Naive thymus-derived CD4-positive, alpha-beta T cell (primary cell): ENCODE results near the gene PLCG2. TPM values are rescaled to one million over a fixed set of nuclear protein-coding genes. Genes with fewer than 3 reads are reported as not detected.

Experiments used
- ATAC-seq: fragments of 150-1000 bp; cut with Tn5 transposase; 2 replicates; pipeline ENCODE4 v1.10.0; 2021; ENCODE audit warnings: mild to moderate bottlenecking, moderate library complexity
- CTCF ChIA-PET: fragments of 350-600 bp; sonication (Branson Sonifier 250); formaldehyde crosslinking; loops from one replicate; lab custom pipeline; 2021; ENCODE audit warnings: antibody characterized with exemption; lab: Charles Lee
- POLR2A ChIA-PET: fragments of 350-600 bp; sonication (Branson Sonifier 250); formaldehyde crosslinking; loops from one replicate; lab custom pipeline; 2021; ENCODE audit warnings: antibody characterized with exemption, inconsistent platforms; lab: Charles Lee
- DNase-seq, 9 donors: peaks; one replicate each; pipeline versions ENCODE4 v3.0.0 to v3.0.0-alpha.2; 2020 to 2022; ENCODE audit warnings: mixed read lengths in 1 of 9
- H3K27ac ChIP-seq: one replicate; pipeline ENCODE4 v1.7.0; 2013; ENCODE audit warnings: mild to moderate bottlenecking, low read depth, low read length, moderate library complexity
- H3K27me3 ChIP-seq, 2 donors: one replicate each; pipeline ENCODE4 v1.7.0; 2013; ENCODE audit warnings: low read length in 2 of 2, mild to moderate bottlenecking in 2 of 2, moderate library complexity in 2 of 2; ENCODE audit not compliant: control insufficient read depth in 2 of 2, insufficient read depth in 2 of 2
- H3K36me3 ChIP-seq, 3 experiments: 1 replicate in 2 of 3; 2 replicates in 1 of 3; pipeline ENCODE4 v1.7.0; 2013; ENCODE audit warnings: low read length in 3 of 3, mild to moderate bottlenecking in 3 of 3, moderate library complexity in 1 of 3; ENCODE audit not compliant: insufficient read depth in 3 of 3, control insufficient read depth in 2 of 3
- H3K4me1 ChIP-seq, 2 donors: one replicate each; pipeline ENCODE4 v1.7.0; 2013; ENCODE audit warnings: low read length in 2 of 2, mild to moderate bottlenecking in 2 of 2, moderate library complexity in 1 of 2; ENCODE audit not compliant: control insufficient read depth in 2 of 2, insufficient read depth in 2 of 2
- H3K4me3 ChIP-seq: 2 replicates; pipeline ENCODE4 v1.7.0; 2013; ENCODE audit warnings: mild to moderate bottlenecking, low read length
- H3K9me3 ChIP-seq, 3 experiments: 1 replicate in 2 of 3; 2 replicates in 1 of 3; pipeline ENCODE4 v1.7.0; 2013; ENCODE audit warnings: low read length in 3 of 3; ENCODE audit not compliant: control insufficient read depth in 2 of 3
- H3K27ac Mint-ChIP-seq, 9 donors: one replicate each; pipeline ENCODE4 v1.8.0; 2020 to 2022; ENCODE audit warnings: mixed read lengths in 9 of 9, mild to moderate bottlenecking in 8 of 9, moderate library complexity in 5 of 9, inconsistent platforms in 2 of 9
- H3K27me3 Mint-ChIP-seq, 5 donors: one replicate each; pipeline ENCODE4 v1.8.0; 2021 to 2022; ENCODE audit warnings: mixed read lengths in 5 of 5, mild to moderate bottlenecking in 1 of 5
- H3K36me3 Mint-ChIP-seq, 5 donors: one replicate each; pipeline ENCODE4 v1.8.0; 2020 to 2022; ENCODE audit warnings: mixed read lengths in 5 of 5, mild to moderate bottlenecking in 3 of 5, inconsistent platforms in 1 of 5
- H3K4me1 Mint-ChIP-seq, 7 donors: one replicate each; pipeline ENCODE4 v1.8.0; 2020 to 2022; ENCODE audit warnings: mixed read lengths in 7 of 7, mild to moderate bottlenecking in 3 of 7, inconsistent platforms in 1 of 7
- H3K4me3 Mint-ChIP-seq, 10 donors: one replicate each; pipeline ENCODE4 v1.8.0; 2020 to 2022; ENCODE audit warnings: mild to moderate bottlenecking in 10 of 10, mixed read lengths in 10 of 10, moderate library complexity in 6 of 10, inconsistent platforms in 2 of 10
- H3K9me3 Mint-ChIP-seq, 11 donors: one replicate each; pipeline ENCODE4 v1.8.0; 2020 to 2022; ENCODE audit warnings: mixed read lengths in 11 of 11, mild to moderate bottlenecking in 4 of 11, inconsistent platforms in 1 of 11, moderate library complexity in 1 of 11
- intact Hi-C, 2 donors: fragments of 100-400 bp; cut with micrococcal nuclease; formaldehyde crosslinking; loops; one replicate each; pipeline ENCODE4 v1.15.1; 2023
- polyA plus RNA-seq, 2 donors: library from polyadenylated mRNA; unstranded; fragments of 300-500 nt; fragmentation: Illumina TruSeq; gene quantifications; one replicate each; pipeline ENCODE4 v1.2.3, GENCODE V29; 2021
- total RNA-seq, 6 experiments: library from RNA in 5 of 6; stranded (reverse) in 5 of 6; gene quantifications; 1 replicate in 5 of 6; 2 replicates in 1 of 6; pipeline ENCODE4 v1.2.3 and lab custom pipeline; 2021 to 2026

PLCG2 gene
- total and polyA plus RNA-seq, 7 experiments from 2014 or later, result 0.07 to 85.8 (median 1.5) TPM

DNA sequence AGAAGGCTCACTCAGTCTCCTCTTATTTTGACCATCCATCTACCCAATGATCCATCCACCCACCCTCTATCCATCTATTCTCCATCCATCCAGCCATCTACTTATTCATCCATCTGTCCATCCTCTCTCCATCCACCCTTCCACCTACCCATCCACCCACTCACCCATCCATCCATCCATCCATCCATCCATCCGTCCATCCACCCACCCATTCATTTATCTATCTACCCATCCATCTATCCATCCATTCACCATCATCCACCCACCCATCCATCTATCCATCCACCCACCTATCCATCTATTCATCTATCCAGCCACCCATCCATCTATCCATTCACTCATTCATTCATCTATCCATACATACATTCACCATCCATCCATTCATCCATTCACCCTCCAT, 45.8 kb upstream of the PLCG2 start:
- intact Hi-C loops, result loop anchor here in 1 of 2 donors (10.0 kb wide), 1 partner anchor 728 kb away; the partner anchor contains the start of genes CENPN and CMC2
- Histone ChIP-seq H3K4me3 (no peak overlapping the region), H3K9me3 (no peaks in the 10 kb centered on the region), H3K4me1 (peaks cover 3 to 11% of the 10 kb centered on the region in 2 donors), H3K36me3 (no peaks in the 10 kb centered on the region), H3K27ac (no peak overlapping the region), H3K27me3 (no peaks in the 10 kb centered on the region)
- Mint-ChIP-seq H3K27ac (peak overlapping the region in 1 of 9 donors; percentile 5), H3K9me3 (no peaks in the 10 kb centered on the region), H3K36me3 (no peaks in the 10 kb centered on the region), H3K27me3 (peaks cover 0 to 6% (median 0%) of the 10 kb centered on the region in 5 donors), H3K4me1 (peaks cover 13 to 30% (median 22%) of the 10 kb centered on the region in 7 donors), H3K4me3 (peak overlapping the region in 1 of 10 donors; percentile 20)
- CTCF ChIA-PET, result no interaction called here
- ATAC-seq (no peak), DNase-seq (no peak)
- POLR2A ChIA-PET, result no interaction called here

GRCh38 chr16:81734632-81735434, 44.3 kb upstream of the PLCG2 start:
- Histone ChIP-seq H3K27ac (no peak overlapping the region), H3K4me3 (no peak overlapping the region), H3K27me3 (no peaks in the 10 kb centered on the region), H3K36me3 (no peaks in the 10 kb centered on the region), H3K9me3 (no peaks in the 10 kb centered on the region), H3K4me1 (peaks cover 3 to 11% of the 10 kb centered on the region in 2 donors)
- DNase-seq (no peak), ATAC-seq (no peak)
- Mint-ChIP-seq H3K36me3 (no peaks in the 10 kb centered on the region), H3K4me3 (no peak overlapping the region), H3K27me3 (peaks cover 0 to 2% (median 0%) of the 10 kb centered on the region in 5 donors), H3K4me1 (peaks cover 10 to 20% (median 17%) of the 10 kb centered on the region in 7 donors), H3K9me3 (no peaks in the 10 kb centered on the region), H3K27ac (no peak overlapping the region)
- POLR2A ChIA-PET, result interaction anchor here (0.8 to 1.4 kb wide), 2 partner anchors 9 to 728 kb away, joined by 3 read pairs; partner anchors contain the start of genes CENPN and CMC2
- CTCF ChIA-PET, result interaction anchor here (0.6 to 2.7 kb wide), 6 partner anchors 10 to 530 kb away, joined by 3 to 15 read pairs (median 4); no protein-coding TSS in a partner anchor
- intact Hi-C loops, result loop anchor here (5.0 to 10.0 kb wide), 4 partner anchors 333 to 813 kb away; partner anchors contain the start of genes ATMIN (in 1 of the 2), CENPN (in 1 of the 2) and CMC2 (in 1 of the 2)

DNA sequence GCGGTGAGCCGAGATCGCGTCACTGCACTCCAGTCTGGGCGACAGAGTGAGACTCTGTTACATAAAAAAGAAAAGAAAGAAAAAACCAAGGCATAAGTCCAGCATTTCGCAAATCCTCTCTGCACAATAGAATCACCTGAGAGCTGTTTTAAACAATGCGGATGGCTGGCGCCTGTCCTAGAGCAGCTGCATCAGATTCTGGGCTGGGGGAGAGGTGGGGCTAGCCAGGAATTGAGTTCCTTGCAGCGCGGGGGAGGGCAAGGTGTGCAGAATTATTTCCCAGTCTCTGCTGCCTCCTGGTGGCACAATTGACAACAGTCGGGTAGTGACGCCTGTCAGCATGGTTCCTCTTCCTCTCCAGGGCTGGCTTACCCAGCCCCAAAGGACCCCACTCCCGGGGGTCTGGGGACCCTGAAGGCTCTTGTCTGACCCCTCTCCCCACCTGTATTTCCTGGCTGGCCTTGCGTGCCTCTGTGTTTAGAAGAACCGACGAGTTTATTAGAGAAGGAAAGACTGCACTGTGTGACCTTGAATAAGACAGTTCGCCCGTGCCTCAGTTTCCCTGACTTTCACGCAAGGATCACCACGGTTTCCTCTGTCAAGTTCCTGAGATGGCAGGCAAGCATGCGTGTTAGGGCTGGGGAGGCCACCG, 41.1 kb upstream of the PLCG2 start:
- no peaks in the 10 kb centered on the region for H3K9me3 ChIP-seq
- no peak overlapping the region for H3K27ac ChIP-seq
- H3K27ac Mint-ChIP-seq, result peak overlapping the region in 6 of 9 donors; percentile 34 to 75 (median 42)
- intact Hi-C loops, result loop anchor here (1.0 to 10.0 kb wide), 14 partner anchors 15 to 816 kb away; partner anchors contain the start of genes ATMIN (in 2 of the 2), C16orf46 (in 1 of the 2), CENPN (in 1 of the 2) and CMC2 (in 1 of the 2)
- ChIA-PET CTCF (interaction anchor here (0.6 to 2.3 kb wide), 8 partner anchors 9 to 476 kb away, joined by 3 to 11 read pairs (median 4); no protein-coding TSS in a partner anchor), POLR2A (interaction anchor here (0.7 kb wide), 1 partner anchor 427 kb away, joined by 3 read pairs; no protein-coding TSS in a partner anchor)
- H3K4me1 Mint-ChIP-seq, result peaks cover 0 to 18% (median 5%) of the 10 kb centered on the region in 7 donors
- H3K27me3 ChIP-seq, result no peaks in the 10 kb centered on the region
- H3K36me3 ChIP-seq, result no peaks in the 10 kb centered on the region
- H3K9me3 Mint-ChIP-seq, result no peaks in the 10 kb centered on the region
- peaks cover 0 to 2% (median 0%) of the 10 kb centered on the region in 5 donors for H3K27me3 Mint-ChIP-seq
- ATAC-seq (peak; percentile 95), DNase-seq (peak; percentile 69 to 88 (median 83))
- peaks cover 0 to 3% of the 10 kb centered on the region in 2 donors for H3K4me1 ChIP-seq
- peak overlapping the region; percentile 67 to 81 (median 76) for H3K4me3 Mint-ChIP-seq
- no peaks in the 10 kb centered on the region for H3K36me3 Mint-ChIP-seq
- peak overlapping the region; percentile 28 for H3K4me3 ChIP-seq

DNA sequence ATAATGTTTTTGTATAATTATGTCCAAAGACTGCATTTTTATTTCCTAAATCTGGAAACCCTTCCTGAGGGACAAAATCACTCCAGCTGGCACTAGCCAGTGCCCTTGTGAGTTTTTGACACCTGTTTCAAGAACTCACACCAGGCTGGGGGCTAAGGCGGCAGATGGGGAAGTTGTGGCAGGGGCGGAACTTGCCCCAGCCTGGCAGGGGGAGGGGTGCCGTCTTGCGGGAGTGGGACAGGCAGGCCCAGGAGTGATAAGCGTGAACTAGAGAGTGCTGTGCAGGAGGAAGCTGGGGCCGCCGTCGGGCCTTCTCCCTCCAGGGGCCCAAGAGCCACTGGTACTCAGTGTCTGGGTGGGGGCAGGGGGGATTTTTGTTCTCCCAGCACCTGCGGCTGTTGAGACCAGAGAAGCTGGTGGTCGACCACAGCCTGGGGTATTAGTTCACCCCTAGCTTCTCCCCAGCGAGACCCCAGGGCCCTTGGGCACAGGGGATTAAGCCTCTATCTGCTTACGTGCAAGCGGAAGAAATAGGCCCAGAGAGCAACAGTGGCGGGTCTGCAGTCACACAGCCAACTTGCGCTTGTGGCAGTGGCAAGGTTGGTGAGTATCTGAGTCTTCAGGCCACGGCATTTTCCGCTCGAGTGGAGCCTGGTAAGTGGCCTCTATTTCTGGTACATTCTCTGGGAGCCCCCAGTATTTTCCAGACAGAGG, 40.2 kb upstream of the PLCG2 start:
- peaks cover 0 to 2% (median 0%) of the 10 kb centered on the region in 5 donors for H3K27me3 Mint-ChIP-seq
- POLR2A ChIA-PET, result no interaction called here
- peak overlapping the region in 1 of 9 donors; percentile 9 for H3K27ac Mint-ChIP-seq
- H3K9me3 Mint-ChIP-seq, result no peaks in the 10 kb centered on the region
- Histone ChIP-seq H3K36me3 (no peaks in the 10 kb centered on the region), H3K27ac (no peak overlapping the region), H3K4me3 (no peak overlapping the region), H3K27me3 (no peaks in the 10 kb centered on the region), H3K4me1 (peaks cover 0 to 3% of the 10 kb centered on the region in 2 donors), H3K9me3 (no peaks in the 10 kb centered on the region)
- H3K36me3 Mint-ChIP-seq, result no peaks in the 10 kb centered on the region
- H3K4me3 Mint-ChIP-seq, result no peak overlapping the region
- DNase-seq (no peak), ATAC-seq (peak; percentile 75)
- CTCF ChIA-PET, result interaction anchor here (0.6 to 2.3 kb wide), 7 partner anchors 8 to 534 kb away, joined by 3 to 11 read pairs (median 4); no protein-coding TSS in a partner anchor
- intact Hi-C loops, result loop anchor here (1.0 to 10.0 kb wide), 14 partner anchors 16 to 817 kb away; partner anchors contain the start of genes ATMIN (in 2 of the 2), C16orf46 (in 1 of the 2), CENPN (in 1 of the 2) and CMC2 (in 1 of the 2)
- H3K4me1 Mint-ChIP-seq, result peaks cover 0 to 18% (median 5%) of the 10 kb centered on the region in 7 donors

DNA sequence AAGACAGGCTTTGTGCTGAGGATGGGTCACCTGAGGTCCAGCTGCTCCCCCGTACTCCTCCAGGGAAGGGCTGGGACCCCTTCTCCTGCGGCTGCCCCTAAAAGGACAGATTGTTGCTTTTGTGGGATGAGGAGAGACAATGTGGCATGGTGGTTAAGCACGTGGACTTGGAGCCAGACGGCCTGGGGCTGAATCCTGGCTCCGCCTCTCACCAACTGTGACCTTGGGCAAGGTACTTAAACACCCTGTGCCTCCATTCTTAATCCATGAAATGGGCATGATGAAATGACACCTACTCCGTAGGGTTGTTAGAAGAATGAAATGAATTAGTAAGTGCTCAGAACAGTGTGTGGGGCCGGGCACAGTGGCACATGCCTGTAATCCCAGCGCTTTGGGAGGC, 39.6 kb upstream of the PLCG2 start:
- H3K4me1 ChIP-seq, result peaks cover 0 to 3% of the 10 kb centered on the region in 2 donors
- Mint-ChIP-seq H3K4me3 (no peak overlapping the region), H3K36me3 (no peaks in the 10 kb centered on the region), H3K27ac (no peak overlapping the region), H3K4me1 (peaks cover 0 to 18% (median 5%) of the 10 kb centered on the region in 7 donors), H3K9me3 (no peaks in the 10 kb centered on the region), H3K27me3 (peaks cover 0 to 2% (median 0%) of the 10 kb centered on the region in 5 donors)
- ChIA-PET POLR2A (no interaction called here), CTCF (interaction anchor here (0.6 to 2.3 kb wide), 4 partner anchors 333 to 535 kb away, joined by 3 to 11 read pairs (median 4); no protein-coding TSS in a partner anchor)
- intact Hi-C loops, result loop anchor here (2.0 to 10.0 kb wide), 5 partner anchors 337 to 817 kb away; partner anchors contain the start of genes ATMIN (in 1 of the 2), CENPN (in 1 of the 2), CMC2 (in 1 of the 2) and GAN (in 1 of the 2)
- DNase-seq (no peak), ATAC-seq (no peak)
- no peaks in the 10 kb centered on the region for H3K27me3 ChIP-seq
- no peak overlapping the region for H3K27ac ChIP-seq
- H3K9me3 ChIP-seq, result no peaks in the 10 kb centered on the region
- no peak overlapping the region for H3K4me3 ChIP-seq
- H3K36me3 ChIP-seq, result no peaks in the 10 kb centered on the region
